HepG2 (cell line): ENCODE measurements around the gene IDH3G. TPM values are rescaled to one million over a fixed set of nuclear protein-coding genes. Genes with fewer than 3 reads are reported as not detected.
A peak's percentile ranks its signal among the peaks of the same experiment; 100 is the strongest.

ENCODE experiments used
- ATAC-seq: fragments of 200-7000 bp; cut with Tn5 transposase; 3 replicates; pipeline ENCODE4 v1.9.1; 2020; ENCODE audit warnings: mild to moderate bottlenecking, moderate library complexity
- BruUV-seq: library from RNA; stranded (reverse); fragments of 400-500 nt; replicated peaks from 2 replicates; lab custom pipeline; 2021; lab: Mats Ljungman, UMichigan
- CTCF ChIA-PET: fragments of 300-600 bp; formaldehyde crosslinking; extraction: SDS; loops from one replicate; lab custom pipeline; 2021; ENCODE audit warnings: low total read pairs, inconsistent platforms, low intra/inter-chr PET ratio; lab: Yijun Ruan, JAX
- POLR2A ChIA-PET: fragments of 350-600 bp; sonication (Branson Sonifier 250); formaldehyde crosslinking; loops from one replicate; lab custom pipeline; 2020; ENCODE audit warnings: antibody characterized with exemption, inconsistent platforms; lab: Yijun Ruan, JAX
- DNase-seq: peaks from one replicate; pipeline ENCODE4 v3.0.0-alpha.2; 2015; ENCODE audit warnings: low spot score
- FAIRE-seq: peaks from 3 replicates; lab custom pipeline; 2011; peaks lifted over from hg19 to GRCh38; lab: Jason Lieb, UNC
- H2AFZ ChIP-seq: one replicate; pipeline ENCODE4 v1.6.1; 2011; ENCODE audit warnings: low read length, inconsistent platforms
- H3K27ac ChIP-seq: fragments of 300-600 bp; 3 replicates; pipeline ENCODE4 v1.8.0; 2011; ENCODE audit warnings: mixed run types, mild to moderate bottlenecking, mixed read lengths, low read length, inconsistent platforms; ENCODE audit not compliant: insufficient read depth; ENCODE audit errors: extremely low read length
- H3K27me3 ChIP-seq, 2 experiments: fragments of 200-600 bp in 1 of 2; 2 replicates in 1 of 2; 3 replicates in 1 of 2; pipeline versions ENCODE4 v1.6.0 to v1.8.0; 2011; ENCODE audit warnings: low read length in 2 of 2, mild to moderate bottlenecking in 2 of 2, moderate library complexity in 2 of 2, inconsistent platforms in 1 of 2; ENCODE audit not compliant: insufficient read depth in 2 of 2, control insufficient read depth in 1 of 2
- H3K36me3 ChIP-seq, 2 experiments: fragments of 200-600 bp in 1 of 2; replicated peaks in 1 of 2; 2 replicates in 1 of 2; 3 replicates in 1 of 2; pipeline versions ENCODE4 v1.5.1 to v1.8.0; 2011; ENCODE audit warnings: low read length in 2 of 2, inconsistent platforms in 1 of 2; ENCODE audit not compliant: insufficient read depth in 2 of 2, control insufficient read depth in 1 of 2
- H3K4me1 ChIP-seq: 2 replicates; pipeline ENCODE4 v1.5.1; 2012; ENCODE audit warnings: low read length, inconsistent platforms; ENCODE audit not compliant: insufficient read depth
- H3K4me2 ChIP-seq: 2 replicates; pipeline ENCODE4 v1.6.0; 2011; ENCODE audit warnings: low read depth, low read length, inconsistent platforms
- H3K4me3 ChIP-seq, 3 experiments: fragments of 200-600 bp in 1 of 3; sonication (generic), shearing (Covaris generic) in 1 of 3; replicated peaks in 1 of 3; 2 replicates each; pipeline ENCODE4 v1.5.1; 2011 to 2016; ENCODE audit warnings: low read length in 3 of 3, inconsistent platforms in 2 of 3, low read depth in 2 of 3, mild to moderate bottlenecking in 2 of 3, control low read depth in 1 of 3, mixed read lengths in 1 of 3; ENCODE audit not compliant: insufficient read depth in 1 of 3
- H3K79me2 ChIP-seq: one replicate; pipeline ENCODE4 v1.6.1; 2011; ENCODE audit warnings: low read length, inconsistent platforms; ENCODE audit not compliant: insufficient read depth
- H3K9ac ChIP-seq: 2 replicates; pipeline ENCODE4 v1.6.0; 2011; ENCODE audit warnings: mild to moderate bottlenecking, low read depth, low read length, inconsistent platforms; ENCODE audit not compliant: insufficient read depth
- H3K9me3 ChIP-seq: 2 replicates; pipeline ENCODE4 v1.5.1; 2012; ENCODE audit warnings: mild to moderate bottlenecking, low read length
- H4K20me1 ChIP-seq: 2 replicates; pipeline ENCODE4 v1.6.0; 2011; ENCODE audit warnings: inconsistent platforms, mild to moderate bottlenecking, low read length, moderate library complexity; ENCODE audit not compliant: insufficient read depth
- ARNT ChIP-seq: fragments of 450-650 bp; IDR thresholded peaks from 2 replicates; pipeline ENCODE4 v1.6.1; 2017
- NR2F6 ChIP-seq, 2 experiments: IDR thresholded peaks; 2 replicates each; pipeline ENCODE4 v1.6.1; 2016; ENCODE audit warnings: antibody characterized with exemption in 1 of 2, mild to moderate bottlenecking in 1 of 2
- WGBS: methylation state at CpG from one replicate; pipeline ENCODE4 v1.1.6; 2017; ENCODE audit warnings: low lambda C conversion rate; 5-methylcytosine and 5-hydroxymethylcytosine counted together
- in situ Hi-C: cut with HindIII; loops from 2 replicates; pipeline ENCODE4 v1.10.0; 2017; ENCODE audit warnings: low pct_unique_long_range_greater_than_20kb; ENCODE audit not compliant: extremely low pct_ligation_motif_present
- intact Hi-C: fragments of 100-400 bp; cut with micrococcal nuclease; formaldehyde crosslinking; loops from one replicate; pipeline ENCODE4 v1.10.0; 2022; ENCODE audit not compliant: unreplicated experiment
- polyA plus RNA-seq, 8 experiments: library from polyadenylated mRNA; depleted of rRNA in 3 of 8; stranded (reverse) in 7 of 8; unstranded in 1 of 8; fragments of >200 nt; fragmentation: Illumina TruSeq in 4 of 8; extraction: Trizol in 4 of 8; gene quantifications; 2 replicates each; pipeline versions ENCODE4 v1.2.1 to v1.2.3, GENCODE V29; 2011 to 2016; ENCODE audit warnings: low read depth in 4 of 8, missing spikeins in 1 of 8, mixed read lengths in 1 of 8; ENCODE audit not compliant: insufficient read depth in 1 of 8
- total RNA-seq, 5 experiments: library from RNA; depleted of rRNA; stranded (reverse); fragments of >200 nt; fragmentation: Illumina TruSeq; extraction: Trizol; gene quantifications; 2 replicates each; pipeline ENCODE4 v1.2.3, GENCODE V29; 2016; ENCODE audit warnings: low read depth in 1 of 5
- TF ChIP-seq, protein P1 (sequence below): sonication (generic); formaldehyde crosslinking; conservative IDR thresholded peaks from 2 replicates; pipeline ENCODE4 v1.4.0; 2020; ENCODE audit warnings: missing genetic modification reagents
- TF ChIP-seq, protein P2 (sequence below): IDR thresholded peaks from 2 replicates; pipeline ENCODE4 v1.6.1; 2016; ENCODE audit warnings: missing genetic modification reagents, missing compliant biosample characterization

The IDH3G gene
- total and polyA plus RNA-seq, 2 of the 13 experiments (the other 11 are each of a cell fraction or from before 2014, with no cell fraction given): 18.7 to 35.5 TPM

DNA sequence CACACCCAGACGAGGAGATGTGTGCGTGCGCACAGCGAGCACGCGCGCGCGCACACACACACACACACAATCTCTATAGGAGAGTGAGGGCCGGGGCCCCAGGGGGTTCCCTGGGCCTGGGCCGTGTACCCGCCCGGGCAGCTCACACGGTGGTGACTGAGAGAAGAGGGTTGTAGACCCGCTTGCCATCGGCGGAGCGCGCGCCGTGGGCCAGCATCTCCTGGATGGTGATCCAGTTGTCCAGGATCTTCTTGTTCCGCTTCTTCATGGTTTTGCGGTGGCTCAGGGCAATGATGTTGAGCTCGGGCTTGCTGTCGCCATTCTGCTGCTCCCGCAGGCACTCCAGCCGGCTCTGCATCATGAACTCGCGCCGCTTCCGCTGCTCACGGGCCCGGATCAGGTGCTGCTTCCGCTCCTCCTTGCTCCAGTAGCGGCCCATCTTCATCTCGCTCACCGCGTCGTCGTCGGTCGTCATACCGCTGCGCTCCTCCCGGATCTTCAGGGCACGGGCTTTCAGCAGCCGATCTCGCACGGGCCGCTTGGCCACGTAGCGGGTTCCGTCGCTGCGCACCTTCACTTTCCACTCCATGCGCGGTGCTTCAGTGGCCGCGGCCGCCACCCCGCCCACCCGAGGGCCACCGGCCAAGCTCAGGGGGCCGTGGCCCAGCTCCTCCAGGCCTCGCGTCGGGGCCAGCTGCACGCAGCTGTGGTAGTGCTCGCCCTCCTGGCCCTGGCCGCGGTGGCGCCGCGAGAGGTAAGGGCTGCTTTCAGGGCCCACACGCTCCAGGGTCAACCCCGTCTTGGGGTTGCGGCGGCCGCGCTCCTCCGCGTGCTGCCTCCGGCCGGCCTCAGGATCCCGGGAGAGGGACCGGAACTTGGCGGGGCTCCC lies 9.3 kb upstream of the IDH3G start:
- intact Hi-C loops (no loop called here), in situ Hi-C loops (no loop called here)
- BruUV-seq: no TSS peak
- Histone ChIP-seq H3K4me2 (no peak overlapping the region), H4K20me1 (no peaks in the 10 kb centered on the region), H3K4me1 (no peaks in the 10 kb centered on the region), H3K27me3 (peaks cover 2 to 27% of the 10 kb centered on the region in 2 experiments; a peak in 3 of 5 replicates), H3K9me3 (no peaks in the 10 kb centered on the region), H3K36me3 (peaks cover 0 to 1% of the 10 kb centered on the region in 2 experiments; a peak in 1 of 5 replicates), H2AFZ (no peak overlapping the region), H3K4me3 (no peak overlapping the region), H3K9ac (no peak overlapping the region), H3K27ac (no peak overlapping the region), H3K79me2 (no peaks in the 10 kb centered on the region)
- ATAC-seq (no peak), FAIRE-seq (no peak), DNase-seq (no peak)
- WGBS: 80% methylated on average over 42 of the region's 87 CpGs
- CTCF ChIA-PET: no interaction called here
- TF ChIP-seq, protein P1, sequence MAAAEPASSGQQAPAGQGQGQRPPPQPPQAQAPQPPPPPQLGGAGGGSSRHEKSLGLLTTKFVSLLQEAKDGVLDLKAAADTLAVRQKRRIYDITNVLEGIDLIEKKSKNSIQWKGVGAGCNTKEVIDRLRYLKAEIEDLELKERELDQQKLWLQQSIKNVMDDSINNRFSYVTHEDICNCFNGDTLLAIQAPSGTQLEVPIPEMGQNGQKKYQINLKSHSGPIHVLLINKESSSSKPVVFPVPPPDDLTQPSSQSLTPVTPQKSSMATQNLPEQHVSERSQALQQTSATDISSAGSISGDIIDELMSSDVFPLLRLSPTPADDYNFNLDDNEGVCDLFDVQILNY (CRISPR knock-in tag): no peak
- TF ChIP-seq, protein P2, sequence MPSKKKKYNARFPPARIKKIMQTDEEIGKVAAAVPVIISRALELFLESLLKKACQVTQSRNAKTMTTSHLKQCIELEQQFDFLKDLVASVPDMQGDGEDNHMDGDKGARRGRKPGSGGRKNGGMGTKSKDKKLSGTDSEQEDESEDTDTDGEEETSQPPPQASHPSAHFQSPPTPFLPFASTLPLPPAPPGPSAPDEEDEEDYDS (CRISPR knock-in tag): no peak
- TF ChIP-seq NR2F6 (IDR thresholded peaks at IDR 0.05) (no peak), NR2F6 (CRISPR knock-in tag; IDR thresholded peaks at IDR 0.05) (no peak)
- POLR2A ChIA-PET: interaction anchor here (0.8 kb wide), 1 partner anchor 13 kb away, joined by 3 read pairs; no protein-coding TSS in a partner anchor

DNA sequence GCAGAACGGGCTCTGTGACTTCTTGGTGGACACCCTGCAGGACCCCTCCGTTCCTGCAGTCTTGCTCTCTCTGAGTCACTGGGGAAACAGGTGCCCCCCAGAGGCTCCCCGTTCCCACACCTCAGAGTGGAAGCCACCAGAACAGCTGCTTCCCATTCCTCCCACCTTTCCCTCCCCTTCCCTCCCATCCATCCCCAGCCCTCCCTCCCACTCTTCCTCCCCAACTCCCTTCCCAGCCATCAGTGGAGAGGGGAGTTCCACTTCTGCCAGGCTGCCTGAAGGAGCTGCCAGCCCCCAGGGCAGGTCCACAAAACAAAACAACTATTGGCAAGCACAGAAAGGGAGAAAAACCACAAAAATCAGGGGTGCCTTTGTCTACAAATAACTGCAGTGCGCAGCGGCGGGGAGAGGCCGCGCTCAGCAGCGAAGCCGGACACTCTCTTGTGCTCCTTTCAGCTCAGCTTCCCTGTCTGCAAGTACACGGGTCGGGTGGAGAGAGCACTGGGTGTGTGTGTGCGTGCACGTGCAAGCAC lies 8.4 kb upstream of the IDH3G start:
- no peak overlapping the region for H3K4me2 ChIP-seq
- no peak for TF ChIP-seq ARNT
- no TSS peak for BruUV-seq
- intact Hi-C loops (no loop called here), in situ Hi-C loops (no loop called here)
- H3K4me1 ChIP-seq: no peaks in the 10 kb centered on the region
- ChIA-PET POLR2A (no interaction called here), CTCF (no interaction called here)
- 74% methylated on average over 8 of the region's 14 CpGs for WGBS
- ATAC-seq (peak; percentile 9; the same call in 2 of the 3 replicates), FAIRE-seq (no peak), DNase-seq (no peak)
- H4K20me1 ChIP-seq: no peaks in the 10 kb centered on the region
- peaks cover 2 to 27% of the 10 kb centered on the region in 2 experiments; a peak in 3 of 5 replicates for H3K27me3 ChIP-seq
- H3K27ac ChIP-seq: no peak overlapping the region
- H3K36me3 ChIP-seq: peaks cover 0 to 2% of the 10 kb centered on the region in 2 experiments; a peak in 1 of 5 replicates
- H3K9ac ChIP-seq: no peak overlapping the region
- no peaks in the 10 kb centered on the region for H3K9me3 ChIP-seq
- H3K79me2 ChIP-seq: no peaks in the 10 kb centered on the region
- no peak overlapping the region for H3K4me3 ChIP-seq
- H2AFZ ChIP-seq: no peak overlapping the region
